ENCODE measurements around the gene CYB561A3.

CYB561A3 gene

GRCh38 chr11:61309739-61310138, 51.9 kb downstream of the CYB561A3 start:
- Histone ChIP-seq H3K9ac (ENCODE audit: low read length) (no peak overlapping the region), H3K4me1 (ENCODE audit: control insufficient read depth, insufficient read depth, low read length) (no peaks in the 10 kb centered on the region), H3K27ac (ENCODE audit: low read depth, low read length) (no peak overlapping the region), H3K36me3 (ENCODE audit: control insufficient read depth, insufficient read depth, low read length) (peaks cover 99% of the 10 kb centered on the region), H3K9me3 (ENCODE audit: control insufficient read depth, insufficient read depth, low read depth, low read length) (no peaks in the 10 kb centered on the region), H3K4me3 (ENCODE audit: low read depth, low read length) (no peak overlapping the region), H3K27me3 (ENCODE audit: control insufficient read depth, insufficient read depth, low read length) (no peaks in the 10 kb centered on the region)

GRCh38 chr11:61309141-61309540, 52.5 kb downstream of the CYB561A3 start:
- no peaks in the 10 kb centered on the region for H3K27me3 ChIP-seq (ENCODE audit: control insufficient read depth, insufficient read depth, low read length)
- no peak overlapping the region for H3K4me3 ChIP-seq (ENCODE audit: low read depth, low read length)
- H3K9me3 ChIP-seq (ENCODE audit: control insufficient read depth, insufficient read depth, low read depth, low read length) = no peaks in the 10 kb centered on the region
- no peak overlapping the region for H3K27ac ChIP-seq (ENCODE audit: low read depth, low read length)
- H3K9ac ChIP-seq (ENCODE audit: low read length) = no peak overlapping the region
- peaks cover 98% of the 10 kb centered on the region for H3K36me3 ChIP-seq (ENCODE audit: control insufficient read depth, insufficient read depth, low read length)
- H3K4me1 ChIP-seq (ENCODE audit: control insufficient read depth, insufficient read depth, low read length) = no peaks in the 10 kb centered on the region

- Histone ChIP-seq H3K27me3 (ENCODE audit: control insufficient read depth, insufficient read depth, low read length) (no peaks in the 10 kb centered on the region), H3K9me3 (ENCODE audit: control insufficient read depth, insufficient read depth, low read depth, low read length) (no peaks in the 10 kb centered on the region)
Observed at GRCh38 chr11:61307354-61307753, 54.3 kb downstream of the CYB561A3 start.

GRCh38 chr11:61306221-61306620, 55.5 kb downstream of the CYB561A3 start:
- H3K27me3 ChIP-seq (ENCODE audit: control insufficient read depth, insufficient read depth, low read length) = no peaks in the 10 kb centered on the region
- H3K4me3 ChIP-seq (ENCODE audit: low read depth, low read length) = no peak overlapping the region
- H3K36me3 ChIP-seq (ENCODE audit: control insufficient read depth, insufficient read depth, low read length) = peaks cover 98% of the 10 kb centered on the region
- H3K4me1 ChIP-seq (ENCODE audit: control insufficient read depth, insufficient read depth, low read length) = no peaks in the 10 kb centered on the region
- H3K9ac ChIP-seq (ENCODE audit: low read length) = no peak overlapping the region
- no peak overlapping the region for H3K27ac ChIP-seq (ENCODE audit: low read depth, low read length)
- H3K9me3 ChIP-seq (ENCODE audit: control insufficient read depth, insufficient read depth, low read depth, low read length) = no peaks in the 10 kb centered on the region

More at GRCh38 chr11:61307354-61307753, 54.3 kb downstream of the CYB561A3 start:
- Histone ChIP-seq H3K9ac (ENCODE audit: low read length) (no peak overlapping the region), H3K4me1 (ENCODE audit: control insufficient read depth, insufficient read depth, low read length) (no peaks in the 10 kb centered on the region), H3K4me3 (ENCODE audit: low read depth, low read length) (no peak overlapping the region), H3K36me3 (ENCODE audit: control insufficient read depth, insufficient read depth, low read length) (peaks cover 98% of the 10 kb centered on the region), H3K27ac (ENCODE audit: low read depth, low read length) (no peak overlapping the region)

- no peak overlapping the region for H3K9ac ChIP-seq (ENCODE audit: low read length)
- H3K36me3 ChIP-seq (ENCODE audit: control insufficient read depth, insufficient read depth, low read length) = peaks cover 98% of the 10 kb centered on the region
Observed at GRCh38 chr11:61305417-61305816, 56.3 kb downstream of the CYB561A3 start.

GRCh38 chr11:61303725-61304124, 58.0 kb downstream of the CYB561A3 start:
- H3K9ac ChIP-seq (ENCODE audit: low read length) = no peak overlapping the region
- H3K4me3 ChIP-seq (ENCODE audit: low read depth, low read length) = no peak overlapping the region
- H3K36me3 ChIP-seq (ENCODE audit: control insufficient read depth, insufficient read depth, low read length) = peaks cover 98% of the 10 kb centered on the region
- H3K4me1 ChIP-seq (ENCODE audit: control insufficient read depth, insufficient read depth, low read length) = 0 out of 2 replicates have a peak, but pooled peaks cover under 1% of the 10 kb centered on the region
- H3K27ac ChIP-seq (ENCODE audit: low read depth, low read length) = no peak overlapping the region
- H3K27me3 ChIP-seq (ENCODE audit: control insufficient read depth, insufficient read depth, low read length) = no peaks in the 10 kb centered on the region
- no peaks in the 10 kb centered on the region for H3K9me3 ChIP-seq (ENCODE audit: control insufficient read depth, insufficient read depth, low read depth, low read length)

More at GRCh38 chr11:61305417-61305816, 56.3 kb downstream of the CYB561A3 start:
- no peaks in the 10 kb centered on the region for H3K27me3 ChIP-seq (ENCODE audit: control insufficient read depth, insufficient read depth, low read length)
- no peaks in the 10 kb centered on the region for H3K4me1 ChIP-seq (ENCODE audit: control insufficient read depth, insufficient read depth, low read length)
- no peak overlapping the region for H3K4me3 ChIP-seq (ENCODE audit: low read depth, low read length)
- H3K27ac ChIP-seq (ENCODE audit: low read depth, low read length) = no peak overlapping the region
- no peaks in the 10 kb centered on the region for H3K9me3 ChIP-seq (ENCODE audit: control insufficient read depth, insufficient read depth, low read depth, low read length)

GRCh38 chr11:61302550-61302949, 59.1 kb downstream of the CYB561A3 start:
- H3K9ac ChIP-seq (ENCODE audit: low read length) = no peak overlapping the region
- no peak overlapping the region for H3K4me3 ChIP-seq (ENCODE audit: low read depth, low read length)
- no peak overlapping the region for H3K27ac ChIP-seq (ENCODE audit: low read depth, low read length)
- no peaks in the 10 kb centered on the region for H3K9me3 ChIP-seq (ENCODE audit: control insufficient read depth, insufficient read depth, low read depth, low read length)
- peaks cover 10% of the 10 kb centered on the region; the same call in 1 of the 2 replicates for H3K4me1 ChIP-seq (ENCODE audit: control insufficient read depth, insufficient read depth, low read length)
- no peaks in the 10 kb centered on the region for H3K27me3 ChIP-seq (ENCODE audit: control insufficient read depth, insufficient read depth, low read length)
- H3K36me3 ChIP-seq (ENCODE audit: control insufficient read depth, insufficient read depth, low read length) = peaks cover 97% of the 10 kb centered on the region

Measured in HUES6 (cell line).